HepG2 (cell line): ENCODE data around the gene HPD. TPM values are rescaled to one million over a fixed set of nuclear protein-coding genes. Genes with fewer than 3 reads are reported as not detected.

Source experiments
- ATAC-seq: fragments of 200-7000 bp; cut with Tn5 transposase; 3 replicates; pipeline ENCODE4 v1.9.1; 2020; ENCODE audit warnings: mild to moderate bottlenecking, moderate library complexity
- BruUV-seq: library from RNA; stranded (reverse); fragments of 400-500 nt; replicated peaks from 2 replicates; lab custom pipeline; 2021; lab: Mats Ljungman, UMichigan
- CTCF ChIA-PET: fragments of 300-600 bp; formaldehyde crosslinking; extraction: SDS; loops from one replicate; lab custom pipeline; 2021; ENCODE audit warnings: low total read pairs, inconsistent platforms, low intra/inter-chr PET ratio; lab: Yijun Ruan, JAX
- POLR2A ChIA-PET: fragments of 350-600 bp; sonication (Branson Sonifier 250); formaldehyde crosslinking; loops from one replicate; lab custom pipeline; 2020; ENCODE audit warnings: antibody characterized with exemption, inconsistent platforms; lab: Yijun Ruan, JAX
- DNase-seq: peaks from one replicate; pipeline ENCODE4 v3.0.0-alpha.2; 2015; ENCODE audit warnings: low spot score
- FAIRE-seq: peaks from 3 replicates; lab custom pipeline; 2011; peaks lifted over from hg19 to GRCh38; lab: Jason Lieb, UNC
- H2AFZ ChIP-seq: one replicate; pipeline ENCODE4 v1.6.1; 2011; ENCODE audit warnings: low read length, inconsistent platforms
- H3K27ac ChIP-seq: fragments of 300-600 bp; 3 replicates; pipeline ENCODE4 v1.8.0; 2011; ENCODE audit warnings: mixed run types, mild to moderate bottlenecking, mixed read lengths, low read length, inconsistent platforms; ENCODE audit not compliant: insufficient read depth; ENCODE audit errors: extremely low read length
- H3K27me3 ChIP-seq, 2 experiments: fragments of 200-600 bp in 1 of 2; 2 replicates in 1 of 2; 3 replicates in 1 of 2; pipeline versions ENCODE4 v1.6.0 to v1.8.0; 2011; ENCODE audit warnings: low read length in 2 of 2, mild to moderate bottlenecking in 2 of 2, moderate library complexity in 2 of 2, inconsistent platforms in 1 of 2; ENCODE audit not compliant: insufficient read depth in 2 of 2, control insufficient read depth in 1 of 2
- H3K36me3 ChIP-seq, 2 experiments: fragments of 200-600 bp in 1 of 2; replicated peaks in 1 of 2; 2 replicates in 1 of 2; 3 replicates in 1 of 2; pipeline versions ENCODE4 v1.5.1 to v1.8.0; 2011; ENCODE audit warnings: low read length in 2 of 2, inconsistent platforms in 1 of 2; ENCODE audit not compliant: insufficient read depth in 2 of 2, control insufficient read depth in 1 of 2
- H3K4me1 ChIP-seq: 2 replicates; pipeline ENCODE4 v1.5.1; 2012; ENCODE audit warnings: low read length, inconsistent platforms; ENCODE audit not compliant: insufficient read depth
- H3K4me2 ChIP-seq: 2 replicates; pipeline ENCODE4 v1.6.0; 2011; ENCODE audit warnings: low read depth, low read length, inconsistent platforms
- H3K4me3 ChIP-seq, 3 experiments: fragments of 200-600 bp in 1 of 3; sonication (generic), shearing (Covaris generic) in 1 of 3; replicated peaks in 1 of 3; 2 replicates each; pipeline ENCODE4 v1.5.1; 2011 to 2016; ENCODE audit warnings: low read length in 3 of 3, inconsistent platforms in 2 of 3, low read depth in 2 of 3, mild to moderate bottlenecking in 2 of 3, control low read depth in 1 of 3, mixed read lengths in 1 of 3; ENCODE audit not compliant: insufficient read depth in 1 of 3
- H3K79me2 ChIP-seq: one replicate; pipeline ENCODE4 v1.6.1; 2011; ENCODE audit warnings: low read length, inconsistent platforms; ENCODE audit not compliant: insufficient read depth
- H3K9ac ChIP-seq: 2 replicates; pipeline ENCODE4 v1.6.0; 2011; ENCODE audit warnings: mild to moderate bottlenecking, low read depth, low read length, inconsistent platforms; ENCODE audit not compliant: insufficient read depth
- H3K9me3 ChIP-seq: 2 replicates; pipeline ENCODE4 v1.5.1; 2012; ENCODE audit warnings: mild to moderate bottlenecking, low read length
- H4K20me1 ChIP-seq: 2 replicates; pipeline ENCODE4 v1.6.0; 2011; ENCODE audit warnings: inconsistent platforms, mild to moderate bottlenecking, low read length, moderate library complexity; ENCODE audit not compliant: insufficient read depth
- ATF5 ChIP-seq: sonication (generic); formaldehyde crosslinking; IDR thresholded peaks from 2 replicates; pipeline ENCODE4 v1.4.0; 2020; ENCODE audit warnings: mild to moderate bottlenecking, low read depth, missing genetic modification reagents
- CHCHD3 ChIP-seq: sonication (generic); formaldehyde crosslinking; IDR thresholded peaks from 2 replicates; pipeline ENCODE4 v1.8.0; 2022; ENCODE audit warnings: mild to moderate bottlenecking, missing genetic modification reagents, moderate library complexity
- DR1 ChIP-seq: sonication (generic); formaldehyde crosslinking; IDR thresholded peaks from 2 replicates; pipeline ENCODE4 v1.8.0; 2021; ENCODE audit warnings: mild to moderate bottlenecking, missing genetic modification reagents, inconsistent platforms
- HIVEP1 ChIP-seq: sonication (generic); formaldehyde crosslinking; IDR thresholded peaks from 2 replicates; pipeline ENCODE4 v1.4.0; 2020; ENCODE audit warnings: mild to moderate bottlenecking, missing genetic modification reagents
- HOMEZ ChIP-seq: IDR thresholded peaks from 2 replicates; pipeline ENCODE4 v1.6.1; 2016; ENCODE audit warnings: low read depth
- KDM2A ChIP-seq: sonication (generic); formaldehyde crosslinking; IDR thresholded peaks from 2 replicates; pipeline ENCODE4 v1.4.0; 2020; ENCODE audit warnings: low read depth, missing genetic modification reagents, borderline replicate concordance
- LRRFIP1 ChIP-seq: sonication (generic); formaldehyde crosslinking; conservative IDR thresholded peaks from 2 replicates; pipeline ENCODE4 v1.4.0; 2020; ENCODE audit warnings: missing genetic modification reagents
- MXD4 ChIP-seq: IDR thresholded peaks from 2 replicates; pipeline ENCODE4 v1.6.1; 2016; ENCODE audit warnings: mild to moderate bottlenecking, missing biosample characterization, missing genetic modification reagents
- TEAD2 ChIP-seq: sonication (generic); formaldehyde crosslinking; IDR thresholded peaks from 2 replicates; pipeline ENCODE4 v1.9.0; 2021; ENCODE audit warnings: missing genetic modification reagents
- YY1 ChIP-seq: IDR thresholded peaks from 2 replicates; pipeline ENCODE4 v1.6.1; 2011; ENCODE audit warnings: low read length, low read depth, moderate library complexity, mild to moderate bottlenecking; ENCODE audit not compliant: insufficient read depth, insufficient replicate concordance
- ZBTB20 ChIP-seq: sonication (generic); formaldehyde crosslinking; IDR thresholded peaks from 2 replicates; pipeline ENCODE4 v1.8.1; 2023; ENCODE audit warnings: missing genetic modification reagents, low read depth, mild to moderate bottlenecking, borderline replicate concordance
- ZNF274 ChIP-seq: sonication (generic); formaldehyde crosslinking; IDR thresholded peaks from 2 replicates; pipeline ENCODE4 v1.5.1; 2020; ENCODE audit warnings: mild to moderate bottlenecking, missing genetic modification reagents
- ZNF432 ChIP-seq: sonication (generic); formaldehyde crosslinking; IDR thresholded peaks from 2 replicates; pipeline ENCODE4 v1.5.0; 2020; ENCODE audit warnings: missing genetic modification reagents, mild to moderate bottlenecking, borderline replicate concordance
- ZNF503 ChIP-seq: sonication (generic); formaldehyde crosslinking; IDR thresholded peaks from 2 replicates; pipeline ENCODE4 v1.4.0; 2020; ENCODE audit warnings: missing genetic modification reagents
- ZNF563 ChIP-seq: sonication (generic); formaldehyde crosslinking; IDR thresholded peaks from 2 replicates; pipeline ENCODE4 v1.8.0; 2022; ENCODE audit warnings: mild to moderate bottlenecking, moderate library complexity, missing genetic modification reagents
- ZNF879 ChIP-seq: sonication (generic); formaldehyde crosslinking; IDR thresholded peaks from 2 replicates; pipeline ENCODE4 v1.8.1; 2023; ENCODE audit warnings: missing genetic modification reagents
- WGBS: methylation state at CpG from one replicate; pipeline ENCODE4 v1.1.6; 2017; ENCODE audit warnings: low lambda C conversion rate; 5-methylcytosine and 5-hydroxymethylcytosine counted together
- in situ Hi-C: cut with HindIII; loops from 2 replicates; pipeline ENCODE4 v1.10.0; 2017; ENCODE audit warnings: low pct_unique_long_range_greater_than_20kb; ENCODE audit not compliant: extremely low pct_ligation_motif_present
- intact Hi-C: fragments of 100-400 bp; cut with micrococcal nuclease; formaldehyde crosslinking; loops from one replicate; pipeline ENCODE4 v1.10.0; 2022; ENCODE audit not compliant: unreplicated experiment
- polyA plus RNA-seq, 8 experiments: library from polyadenylated mRNA; depleted of rRNA in 3 of 8; stranded (reverse) in 7 of 8; unstranded in 1 of 8; fragments of >200 nt; fragmentation: Illumina TruSeq in 4 of 8; extraction: Trizol in 4 of 8; gene quantifications; 2 replicates each; pipeline versions ENCODE4 v1.2.1 to v1.2.3, GENCODE V29; 2011 to 2016; ENCODE audit warnings: low read depth in 4 of 8, missing spikeins in 1 of 8, mixed read lengths in 1 of 8; ENCODE audit not compliant: insufficient read depth in 1 of 8
- total RNA-seq, 5 experiments: library from RNA; depleted of rRNA; stranded (reverse); fragments of >200 nt; fragmentation: Illumina TruSeq; extraction: Trizol; gene quantifications; 2 replicates each; pipeline ENCODE4 v1.2.3, GENCODE V29; 2016; ENCODE audit warnings: low read depth in 1 of 5

The HPD gene
- total and polyA plus RNA-seq, 2 of the 13 experiments (the other 11 are each of a cell fraction or from before 2014, with no cell fraction given): 120 to 195 TPM

GRCh38 chr12:121820056-121820455, 38.6 kb downstream of the HPD start:
- Histone ChIP-seq H3K27me3 (no peaks in the 10 kb centered on the region), H3K9ac (no peak overlapping the region), H3K4me1 (no peaks in the 10 kb centered on the region), H4K20me1 (no peaks in the 10 kb centered on the region), H3K27ac (no peak overlapping the region), H3K9me3 (no peaks in the 10 kb centered on the region), H3K4me3 (no peak overlapping the region), H3K79me2 (no peaks in the 10 kb centered on the region), H2AFZ (no peak overlapping the region), H3K36me3 (peaks cover 27 to 58% of the 10 kb centered on the region in 2 experiments), H3K4me2 (no peak overlapping the region)
- ChIA-PET POLR2A (interaction anchor here (1.0 kb wide), 1 partner anchor 8 kb away, joined by 4 read pairs; no protein-coding TSS in a partner anchor), CTCF (no interaction called here)
- ATAC-seq (no peak), DNase-seq (no peak), FAIRE-seq (no peak)
- intact Hi-C loops (no loop called here), in situ Hi-C loops (no loop called here)
- TF ChIP-seq HIVEP1 (no peak), DR1 (CRISPR knock-in tag) (no peak), CHCHD3 (CRISPR knock-in tag) (no peak), ZNF274 (CRISPR knock-in tag) (no peak), ZNF432 (CRISPR knock-in tag) (no peak), ZBTB20 (CRISPR knock-in tag) (no peak), YY1 (no peak), HOMEZ (CRISPR knock-in tag) (no peak), ZNF879 (CRISPR knock-in tag) (no peak), KDM2A (CRISPR knock-in tag) (no peak), MXD4 (CRISPR knock-in tag) (no peak), ATF5 (no peak), ZNF563 (CRISPR knock-in tag) (no peak), LRRFIP1 (no peak), TEAD2 (CRISPR knock-in tag) (no peak), ZNF503 (CRISPR knock-in tag) (no peak)
- no TSS peak for BruUV-seq
- WGBS: 98% methylated on average over 5 of the region's 7 CpGs
